Epithelial cell of esophagus (primary cell): ENCODE data around the gene GPATCH11.

ENCODE experiments used
- DNase-seq: peaks from one replicate; pipeline ENCODE4 v3.0.0; 2010; ENCODE audit warnings: low read depth
- H3K4me3 ChIP-seq: 2 replicates; pipeline ENCODE4 v1.5.1; 2011; ENCODE audit warnings: mild to moderate bottlenecking, low read length, control low read depth
- TF ChIP-seq, protein P1 (sequence below): IDR thresholded peaks from 2 replicates; pipeline ENCODE4 v1.5.1; 2011; ENCODE audit warnings: low read depth, mild to moderate bottlenecking, low read length, control low read depth, inconsistent platforms; ENCODE audit not compliant: insufficient read depth; ENCODE audit errors: missing control alignments

Gene GPATCH11

GRCh38 chr2:37119157-37119556 lies 34.8 kb downstream of the GPATCH11 start:
- TF ChIP-seq, protein P1, sequence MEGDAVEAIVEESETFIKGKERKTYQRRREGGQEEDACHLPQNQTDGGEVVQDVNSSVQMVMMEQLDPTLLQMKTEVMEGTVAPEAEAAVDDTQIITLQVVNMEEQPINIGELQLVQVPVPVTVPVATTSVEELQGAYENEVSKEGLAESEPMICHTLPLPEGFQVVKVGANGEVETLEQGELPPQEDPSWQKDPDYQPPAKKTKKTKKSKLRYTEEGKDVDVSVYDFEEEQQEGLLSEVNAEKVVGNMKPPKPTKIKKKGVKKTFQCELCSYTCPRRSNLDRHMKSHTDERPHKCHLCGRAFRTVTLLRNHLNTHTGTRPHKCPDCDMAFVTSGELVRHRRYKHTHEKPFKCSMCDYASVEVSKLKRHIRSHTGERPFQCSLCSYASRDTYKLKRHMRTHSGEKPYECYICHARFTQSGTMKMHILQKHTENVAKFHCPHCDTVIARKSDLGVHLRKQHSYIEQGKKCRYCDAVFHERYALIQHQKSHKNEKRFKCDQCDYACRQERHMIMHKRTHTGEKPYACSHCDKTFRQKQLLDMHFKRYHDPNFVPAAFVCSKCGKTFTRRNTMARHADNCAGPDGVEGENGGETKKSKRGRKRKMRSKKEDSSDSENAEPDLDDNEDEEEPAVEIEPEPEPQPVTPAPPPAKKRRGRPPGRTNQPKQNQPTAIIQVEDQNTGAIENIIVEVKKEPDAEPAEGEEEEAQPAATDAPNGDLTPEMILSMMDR, result no peak
- DNase-seq, result no peak
- H3K4me3 ChIP-seq, result no peak overlapping the region

DNA sequence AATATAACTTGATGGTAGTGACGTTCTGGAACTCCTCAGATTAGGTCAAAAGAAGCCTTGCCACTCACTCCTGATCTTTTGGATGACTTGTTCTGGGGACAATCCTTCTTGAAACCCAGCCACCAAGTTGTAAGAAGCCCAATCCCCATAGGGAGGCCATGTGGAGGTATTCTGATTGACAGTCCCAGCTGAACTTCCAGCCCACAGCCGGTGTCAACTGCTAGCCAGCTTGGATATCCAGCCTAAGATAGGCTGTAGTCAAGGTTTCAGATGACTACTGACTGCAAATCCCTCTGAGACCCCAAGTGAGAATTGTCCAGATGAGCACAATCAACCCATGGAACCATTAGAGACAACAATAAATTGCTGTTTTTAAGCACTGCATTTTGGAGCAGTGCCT lies 41.1 kb downstream of the GPATCH11 start:
- H3K4me3 ChIP-seq, result no peak overlapping the region
- TF ChIP-seq, protein P1, result no peak
- DNase-seq, result no peak

DNA sequence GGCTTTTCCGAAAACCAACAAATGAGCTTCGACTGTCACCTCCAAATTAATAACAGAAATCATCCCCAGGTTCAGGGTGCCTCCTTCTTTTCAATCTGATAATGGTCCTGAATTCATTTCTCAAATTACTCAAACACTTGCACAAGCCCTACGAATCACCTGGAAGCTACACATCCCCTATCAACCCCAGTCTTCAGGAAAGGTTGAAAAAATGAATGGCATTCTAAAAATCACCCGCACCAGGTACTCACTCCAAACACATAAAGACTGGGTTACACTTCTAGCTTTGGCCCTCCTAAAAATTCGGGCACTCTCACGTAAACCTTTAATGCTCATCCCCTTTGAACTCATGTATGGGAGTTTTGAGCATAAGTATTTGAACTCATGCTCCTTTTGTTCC lies 48.6 kb downstream of the GPATCH11 start:
- no peak for DNase-seq
- TF ChIP-seq, protein P1, result no peak
- no peak overlapping the region for H3K4me3 ChIP-seq

DNA sequence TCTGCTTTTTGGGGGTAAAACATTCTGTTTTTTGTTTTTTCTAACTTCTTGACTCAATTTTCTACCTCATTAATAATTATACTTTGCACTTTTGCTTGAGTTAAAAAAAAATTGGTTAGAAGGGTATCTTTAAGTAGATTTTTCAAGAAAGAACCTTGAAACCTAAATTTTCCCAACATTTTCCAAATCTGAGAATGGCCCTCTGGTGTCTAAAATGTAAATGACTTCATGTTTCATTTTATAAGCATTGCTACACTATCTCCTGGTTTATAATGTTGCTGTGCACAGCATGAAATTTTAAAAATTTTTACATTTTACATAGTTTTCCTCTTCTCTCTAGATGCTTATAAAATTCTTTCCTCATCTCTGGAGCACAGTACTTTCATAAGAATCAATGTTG lies 58.2 kb downstream of the GPATCH11 start:
- TF ChIP-seq, protein P1, result no peak
- no peak for DNase-seq
- no peak overlapping the region for H3K4me3 ChIP-seq

DNA sequence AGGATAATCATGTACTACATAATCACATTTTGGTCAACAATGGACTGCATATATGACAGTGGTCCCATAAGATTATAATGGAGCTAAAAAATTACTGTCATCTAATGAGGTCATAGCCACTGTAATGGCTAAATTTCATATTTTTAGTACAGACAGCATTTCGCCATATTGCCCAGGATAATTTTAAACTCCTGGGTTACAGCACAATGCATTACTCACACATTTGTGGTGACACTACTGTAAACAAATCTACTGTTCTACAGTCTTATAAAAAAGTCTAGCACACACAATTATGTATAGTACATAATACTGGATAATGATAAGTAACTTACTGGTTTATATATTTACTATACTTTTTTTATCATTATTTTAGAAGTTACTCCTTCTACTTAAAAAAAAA lies 59.7 kb downstream of the GPATCH11 start:
- DNase-seq, result no peak
- H3K4me3 ChIP-seq, result no peak overlapping the region
- TF ChIP-seq, protein P1, result no peak

- peak; percentile 52 for DNase-seq
- TF ChIP-seq, protein P1, result no peak
- H3K4me3 ChIP-seq, result no peak overlapping the region
These were observed 61.7 kb downstream of the GPATCH11 start for GRCh38 chr2:37146062-37146461.

DNA sequence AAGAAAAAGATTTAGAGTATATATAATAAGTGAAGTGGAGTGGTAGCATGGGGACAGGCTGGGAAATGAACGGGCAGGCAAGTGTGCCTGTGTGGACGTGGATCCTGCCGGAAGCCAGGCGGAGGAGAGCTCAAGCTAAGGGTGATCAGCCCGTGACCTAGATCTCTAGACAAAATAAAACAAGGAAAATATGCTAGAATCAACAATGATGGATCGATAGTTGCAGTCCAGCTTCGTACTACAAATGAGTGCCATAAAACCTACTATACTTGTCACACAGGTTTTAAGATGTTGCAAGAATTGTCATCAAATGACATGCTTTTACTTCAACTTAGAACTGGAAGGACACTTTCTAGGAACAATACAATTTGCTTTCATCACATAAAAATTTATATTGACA lies 64.0 kb downstream of the GPATCH11 start:
- TF ChIP-seq, protein P1, result no peak
- no peak overlapping the region for H3K4me3 ChIP-seq
- peak; percentile 27 for DNase-seq
